Caco-2 (cell line): ENCODE measurements around the gene AP2A2. TPM values are rescaled to one million over a fixed set of nuclear protein-coding genes. Genes with fewer than 3 reads are reported as not detected.

Experiments used
- BruUV-seq: library from RNA; stranded (reverse); fragments of 400-500 nt; replicated peaks from 2 replicates; lab custom pipeline; 2021; lab: Mats Ljungman, UMichigan
- CTCF ChIA-PET: fragments of 300-600 bp; sonication (Branson Sonifier 250); formaldehyde crosslinking; loops from one replicate; lab custom pipeline; 2022; ENCODE audit warnings: antibody characterized with exemption; lab: Charles Lee
- POLR2A ChIA-PET: fragments of 300-600 bp; sonication (Branson Sonifier 250); formaldehyde crosslinking; loops from one replicate; lab custom pipeline; 2022; ENCODE audit warnings: antibody characterized with exemption; lab: Charles Lee
- DNase-seq, 2 experiments: peaks; one replicate each; pipeline versions ENCODE4 v3.0.0 to v3.0.0-alpha.2; 2020 to 2022
- H3K27me3 ChIP-seq: replicated peaks from 2 replicates; pipeline ENCODE4 v1.6.0; 2011; ENCODE audit warnings: low read length; ENCODE audit not compliant: control insufficient read depth, insufficient read depth
- H3K36me3 ChIP-seq: 2 replicates; pipeline ENCODE4 v1.5.1; 2011; ENCODE audit warnings: low read length; ENCODE audit not compliant: control insufficient read depth, insufficient read depth
- H3K4me1 ChIP-seq: fragments of 250-450 bp; sonication (Bioruptor Pico); 2 replicates; pipeline ENCODE4 v1.5.1; 2020; ENCODE audit warnings: mild to moderate bottlenecking
- H3K4me3 ChIP-seq: 2 replicates; pipeline ENCODE4 v1.5.1; 2011; ENCODE audit warnings: low read depth, mild to moderate bottlenecking, control low read depth, low read length
- H3K9me3 ChIP-seq: fragments of 250-450 bp; sonication (Bioruptor Pico); 2 replicates; pipeline ENCODE4 v1.5.1; 2020; ENCODE audit warnings: mild to moderate bottlenecking, moderate library complexity
- H3K27ac Mint-ChIP-seq: one replicate; pipeline ENCODE4 v1.8.0; 2022; ENCODE audit warnings: mixed read lengths; ENCODE audit not compliant: unreplicated experiment
- H3K27me3 Mint-ChIP-seq: one replicate; pipeline ENCODE4 v1.8.0; 2022; ENCODE audit warnings: mixed read lengths; ENCODE audit not compliant: insufficient read depth, unreplicated experiment
- H3K36me3 Mint-ChIP-seq: one replicate; pipeline ENCODE4 v1.8.0; 2022; ENCODE audit warnings: mild to moderate bottlenecking, mixed read lengths; ENCODE audit not compliant: insufficient read depth, unreplicated experiment
- H3K4me1 Mint-ChIP-seq: one replicate; pipeline ENCODE4 v1.8.0; 2022; ENCODE audit warnings: low read depth, mixed read lengths; ENCODE audit not compliant: unreplicated experiment
- H3K4me3 Mint-ChIP-seq: one replicate; pipeline ENCODE4 v1.8.0; 2022; ENCODE audit warnings: mild to moderate bottlenecking, moderate library complexity, mixed read lengths; ENCODE audit not compliant: unreplicated experiment
- H3K9me3 Mint-ChIP-seq: one replicate; pipeline ENCODE4 v1.8.0; 2022; ENCODE audit warnings: mixed read lengths; ENCODE audit not compliant: unreplicated experiment
- intact Hi-C: fragments of 100-400 bp; cut with micrococcal nuclease; formaldehyde crosslinking; loops from one replicate; pipeline ENCODE4 v1.10.0; 2022; ENCODE audit not compliant: unreplicated experiment
- total RNA-seq: library from RNA; stranded (reverse); gene quantifications from 2 replicates; pipeline ENCODE4 v1.2.3, GENCODE V29; 2022
- TF ChIP-seq, protein P1 (sequence below), 2 experiments: fragments of 200-600 bp in 1 of 2; IDR thresholded peaks; 1 replicate in 1 of 2; 2 replicates in 1 of 2; pipeline versions ENCODE4 v1.5.1 to v1.8.0; 2011 to 2022; ENCODE audit warnings: antibody characterized with exemption in 1 of 2, control low read depth in 1 of 2, inconsistent platforms in 1 of 2, low read depth in 1 of 2, low read length in 1 of 2, mild to moderate bottlenecking in 1 of 2, moderate library complexity in 1 of 2; ENCODE audit not compliant: insufficient read depth in 1 of 2, severe bottlenecking in 1 of 2, unreplicated experiment in 1 of 2

AP2A2 gene
- total RNA-seq, 1 experiment from 2014 or later: 130 TPM

DNA sequence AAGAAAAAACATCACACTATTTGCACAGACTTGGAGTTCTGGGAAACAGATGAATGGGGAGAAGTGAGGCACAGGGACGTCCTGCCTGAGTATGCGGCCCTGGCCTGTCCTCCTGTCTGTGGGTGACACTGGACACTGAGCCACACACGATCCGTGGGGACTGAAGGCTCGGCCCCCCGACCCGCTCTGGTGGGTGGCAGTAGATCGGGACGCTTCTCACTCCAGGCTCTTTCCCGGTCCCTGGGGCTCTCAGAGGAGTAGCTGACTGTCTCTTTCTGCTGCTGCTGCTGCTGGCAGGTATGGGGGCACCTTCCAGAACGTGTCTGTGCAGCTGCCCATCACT is 83.1 kb downstream of the AP2A2 start:
- H3K36me3 ChIP-seq: no peaks in the 10 kb centered on the region; the same call in 1 of the 2 replicates
- no TSS peak for BruUV-seq
- no peaks in the 10 kb centered on the region for H3K27me3 ChIP-seq
- Mint-ChIP-seq H3K4me1 (no peaks in the 10 kb centered on the region), H3K27me3 (no peaks in the 10 kb centered on the region), H3K27ac (no peak overlapping the region), H3K36me3 (peaks cover 82% of the 10 kb centered on the region), H3K4me3 (no peak overlapping the region), H3K9me3 (no peaks in the 10 kb centered on the region)
- POLR2A ChIA-PET: no interaction called here
- TF ChIP-seq, protein P1, sequence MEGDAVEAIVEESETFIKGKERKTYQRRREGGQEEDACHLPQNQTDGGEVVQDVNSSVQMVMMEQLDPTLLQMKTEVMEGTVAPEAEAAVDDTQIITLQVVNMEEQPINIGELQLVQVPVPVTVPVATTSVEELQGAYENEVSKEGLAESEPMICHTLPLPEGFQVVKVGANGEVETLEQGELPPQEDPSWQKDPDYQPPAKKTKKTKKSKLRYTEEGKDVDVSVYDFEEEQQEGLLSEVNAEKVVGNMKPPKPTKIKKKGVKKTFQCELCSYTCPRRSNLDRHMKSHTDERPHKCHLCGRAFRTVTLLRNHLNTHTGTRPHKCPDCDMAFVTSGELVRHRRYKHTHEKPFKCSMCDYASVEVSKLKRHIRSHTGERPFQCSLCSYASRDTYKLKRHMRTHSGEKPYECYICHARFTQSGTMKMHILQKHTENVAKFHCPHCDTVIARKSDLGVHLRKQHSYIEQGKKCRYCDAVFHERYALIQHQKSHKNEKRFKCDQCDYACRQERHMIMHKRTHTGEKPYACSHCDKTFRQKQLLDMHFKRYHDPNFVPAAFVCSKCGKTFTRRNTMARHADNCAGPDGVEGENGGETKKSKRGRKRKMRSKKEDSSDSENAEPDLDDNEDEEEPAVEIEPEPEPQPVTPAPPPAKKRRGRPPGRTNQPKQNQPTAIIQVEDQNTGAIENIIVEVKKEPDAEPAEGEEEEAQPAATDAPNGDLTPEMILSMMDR (IDR thresholded peaks at IDR 0.05; ENCODE audit: insufficient read depth in 1 of 2, low read depth in 1 of 2, low read length in 1 of 2, severe bottlenecking in 1 of 2, unreplicated experiment in 1 of 2): no peak
- intact Hi-C loops: no loop called here
- no peak overlapping the region for H3K4me3 ChIP-seq
- H3K4me1 ChIP-seq: no peaks in the 10 kb centered on the region
- no peak for DNase-seq
- CTCF ChIA-PET: no interaction called here
- no peaks in the 10 kb centered on the region for H3K9me3 ChIP-seq

DNA sequence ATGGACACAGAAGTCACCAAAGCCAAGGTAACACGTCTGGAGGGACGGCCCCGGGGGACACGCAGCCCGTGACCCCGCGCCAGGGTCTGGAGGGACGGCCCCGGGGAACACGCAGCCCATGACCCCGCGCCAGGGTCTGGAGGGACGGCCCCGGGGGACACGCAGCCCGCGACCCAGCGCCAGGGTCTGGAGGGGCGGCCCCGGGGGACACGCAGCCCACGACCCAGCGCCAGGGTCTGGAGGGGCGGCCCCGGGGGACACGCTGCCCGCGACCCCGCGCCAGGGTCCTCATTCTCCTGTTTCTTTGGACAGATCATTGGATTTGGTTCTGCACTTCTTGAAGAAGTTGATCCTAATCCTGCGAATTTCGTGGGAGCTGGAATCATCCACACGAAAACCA is 83.7 kb downstream of the AP2A2 start:
- no peak overlapping the region for H3K4me3 Mint-ChIP-seq
- no peaks in the 10 kb centered on the region for H3K27me3 ChIP-seq
- peaks cover 76% of the 10 kb centered on the region for H3K36me3 Mint-ChIP-seq
- H3K36me3 ChIP-seq: no peaks in the 10 kb centered on the region; the same call in 1 of the 2 replicates
- no peak overlapping the region for H3K27ac Mint-ChIP-seq
- CTCF ChIA-PET: no interaction called here
- no peaks in the 10 kb centered on the region for H3K27me3 Mint-ChIP-seq
- no peaks in the 10 kb centered on the region for H3K4me1 ChIP-seq
- intact Hi-C loops: no loop called here
- H3K9me3 Mint-ChIP-seq: no peaks in the 10 kb centered on the region
- DNase-seq: no peak
- H3K4me1 Mint-ChIP-seq: no peaks in the 10 kb centered on the region
- no TSS peak for BruUV-seq
- POLR2A ChIA-PET: no interaction called here
- no peaks in the 10 kb centered on the region for H3K9me3 ChIP-seq
- TF ChIP-seq, protein P1 (IDR thresholded peaks at IDR 0.05; ENCODE audit: insufficient read depth in 1 of 2, low read depth in 1 of 2, low read length in 1 of 2, severe bottlenecking in 1 of 2, unreplicated experiment in 1 of 2): no peak
- no peak overlapping the region for H3K4me3 ChIP-seq

DNA sequence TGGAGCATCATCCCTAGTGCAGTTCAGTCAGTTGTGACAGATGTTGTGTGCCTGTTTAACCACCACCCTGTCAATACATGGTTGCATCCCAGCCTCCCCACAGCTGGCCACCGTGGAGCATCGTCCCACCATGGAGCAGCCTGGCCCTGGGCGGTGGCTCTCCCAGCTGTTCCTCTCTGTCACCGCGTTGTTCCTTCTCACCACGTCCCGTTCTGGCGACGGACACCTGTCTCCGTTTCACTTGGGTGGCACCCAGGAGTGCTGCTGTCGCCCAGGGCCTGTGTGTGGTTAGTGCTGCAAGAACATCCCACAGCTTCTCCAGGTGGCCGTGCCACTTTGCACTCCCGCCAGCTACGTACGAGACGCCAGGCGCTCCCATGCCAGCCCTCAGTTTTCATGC is 84.3 kb downstream of the AP2A2 start:
- DNase-seq: no peak
- TF ChIP-seq, protein P1 (IDR thresholded peaks at IDR 0.05; ENCODE audit: insufficient read depth in 1 of 2, low read depth in 1 of 2, low read length in 1 of 2, severe bottlenecking in 1 of 2, unreplicated experiment in 1 of 2): no peak
- intact Hi-C loops: no loop called here
- no peaks in the 10 kb centered on the region for H3K4me1 Mint-ChIP-seq
- no peaks in the 10 kb centered on the region for H3K9me3 Mint-ChIP-seq
- no peak overlapping the region for H3K4me3 ChIP-seq
- BruUV-seq: no TSS peak
- no peaks in the 10 kb centered on the region; the same call in 1 of the 2 replicates for H3K36me3 ChIP-seq
- H3K4me1 ChIP-seq: no peaks in the 10 kb centered on the region
- no peaks in the 10 kb centered on the region for H3K27me3 Mint-ChIP-seq
- H3K27ac Mint-ChIP-seq: no peak overlapping the region
- CTCF ChIA-PET: no interaction called here
- H3K36me3 Mint-ChIP-seq: peaks cover 74% of the 10 kb centered on the region
- H3K9me3 ChIP-seq: no peaks in the 10 kb centered on the region
- H3K4me3 Mint-ChIP-seq: no peak overlapping the region
- H3K27me3 ChIP-seq: no peaks in the 10 kb centered on the region
- POLR2A ChIA-PET: no interaction called here
